HEK293T (cell line): ENCODE results near the gene TJP2.

Experiments used
- CTBP1 ChIP-seq: fragments of 450-650 bp; IDR thresholded peaks from 2 replicates; pipeline ENCODE4 v1.6.1; 2016; ENCODE audit warnings: borderline replicate concordance
- ELF4 ChIP-seq: fragments of 450-650 bp; IDR thresholded peaks from 2 replicates; pipeline ENCODE4 v1.6.1; 2017; ENCODE audit warnings: antibody characterized with exemption
- FOXA1 ChIP-seq: fragments of 450-650 bp; IDR thresholded peaks from 2 replicates; pipeline ENCODE4 v1.6.1; 2016; ENCODE audit warnings: mild to moderate bottlenecking
- FOXM1 ChIP-seq: fragments of 450-650 bp; IDR thresholded peaks from 2 replicates; pipeline ENCODE4 v1.6.1; 2017; ENCODE audit warnings: mild to moderate bottlenecking, borderline replicate concordance
- L3MBTL2 ChIP-seq: fragments of 450-650 bp; conservative IDR thresholded peaks from 2 replicates; pipeline ENCODE4 v1.6.1; 2016; ENCODE audit warnings: mild to moderate bottlenecking
- LEF1 ChIP-seq: fragments of 450-650 bp; IDR thresholded peaks from 2 replicates; pipeline ENCODE4 v1.6.1; 2017; ENCODE audit warnings: mild to moderate bottlenecking, borderline replicate concordance
- PKNOX1 ChIP-seq: fragments of 450-650 bp; IDR thresholded peaks from 2 replicates; pipeline ENCODE4 v1.6.1; 2016
- SP1 ChIP-seq: fragments of 450-650 bp; IDR thresholded peaks from 2 replicates; pipeline ENCODE4 v1.6.1; 2017
- SUZ12 ChIP-seq: fragments of 450-650 bp; IDR thresholded peaks from 2 replicates; pipeline ENCODE4 v1.6.1; 2016; ENCODE audit warnings: mild to moderate bottlenecking
- TARDBP ChIP-seq: fragments of 450-650 bp; IDR thresholded peaks from 2 replicates; pipeline ENCODE4 v1.6.1; 2016

GRCh38 chr9:69237702-69238295, 63.7 kb downstream of the TJP2 start:
- TF ChIP-seq ELF4, result no peak
- no peak for TF ChIP-seq CTBP1
- no peak for TF ChIP-seq SP1
- TF ChIP-seq SUZ12, result no peak
- no peak for TF ChIP-seq TARDBP
- no peak for TF ChIP-seq FOXA1
- no peak for TF ChIP-seq LEF1
- no peak for TF ChIP-seq L3MBTL2
- TF ChIP-seq PKNOX1, result no peak
- no peak for TF ChIP-seq FOXM1
